Measurements from ENCODE around the gene PRPF19.

Gene PRPF19

GRCh38 chr11:60937144-60937527 lies 30.8 kb upstream of the PRPF19 start:
- no peak for DNase-seq

GRCh38 chr11:60936467-60937143 lies 30.2 kb upstream of the PRPF19 start:
- no peak for DNase-seq

GRCh38 chr11:60935676-60936442 lies 29.5 kb upstream of the PRPF19 start:
- no peak for DNase-seq

- no peak for DNase-seq
These were observed 28.6 kb upstream of the PRPF19 start for GRCh38 chr11:60934790-60935605.

GRCh38 chr11:60934124-60934789 lies 27.9 kb upstream of the PRPF19 start:
- DNase-seq: no peak

GRCh38 chr11:60933416-60934123 lies 27.2 kb upstream of the PRPF19 start:
- DNase-seq: no peak

GRCh38 chr11:60932605-60933356 lies 26.4 kb upstream of the PRPF19 start:
- no peak for DNase-seq

GRCh38 chr11:60931917-60932316 lies 25.5 kb upstream of the PRPF19 start:
- no peak for DNase-seq

- no peak for DNase-seq
These were observed 24.0 kb upstream of the PRPF19 start for GRCh38 chr11:60930394-60930793.

- DNase-seq: no peak
These were observed 23.4 kb upstream of the PRPF19 start for GRCh38 chr11:60929764-60930163.

GRCh38 chr11:60928563-60929001 lies 22.2 kb upstream of the PRPF19 start:
- DNase-seq: no peak

- no peak for DNase-seq
These were observed 21.2 kb upstream of the PRPF19 start for GRCh38 chr11:60927600-60927999.

- DNase-seq: no peak
These were observed 20.7 kb upstream of the PRPF19 start for GRCh38 chr11:60927061-60927592.

GRCh38 chr11:60926500-60926899 lies 20.1 kb upstream of the PRPF19 start:
- no peak for DNase-seq

- no peak for DNase-seq
These were observed 19.5 kb upstream of the PRPF19 start for GRCh38 chr11:60925868-60926267.

- DNase-seq: no peak
These were observed 18.8 kb upstream of the PRPF19 start for GRCh38 chr11:60924906-60925853.

- DNase-seq: peak; percentile 35
These were observed 17.9 kb upstream of the PRPF19 start, which contains the start of gene TMEM132A for GRCh38 chr11:60924110-60924905. TSS of gene TMEM132A (plus strand) at chr11:60924460. CDS start at chr11:60924634, 174 bp downstream.

- DNase-seq: no peak
These were observed 17.4 kb upstream of the PRPF19 start for GRCh38 chr11:60923800-60924109.

- no peak for DNase-seq
These were observed 16.9 kb upstream of the PRPF19 start for GRCh38 chr11:60923326-60923725.
